Ishikawa (cell line): ENCODE measurements around the gene PDE10A.

ENCODE experiments used
- CEBPB ChIP-seq: IDR thresholded peaks from 2 replicates; pipeline ENCODE4 v1.6.1; 2012
- CREB1 ChIP-seq: IDR thresholded peaks from 2 replicates; pipeline ENCODE4 v1.6.1; 2012; ENCODE audit warnings: low read depth
- EGR1 ChIP-seq: IDR thresholded peaks from 2 replicates; pipeline ENCODE4 v1.6.1; 2012
- EP300 ChIP-seq: IDR thresholded peaks from 2 replicates; pipeline ENCODE4 v1.6.1; 2012; ENCODE audit warnings: borderline replicate concordance
- FOXM1 ChIP-seq: IDR thresholded peaks from 2 replicates; pipeline ENCODE4 v1.6.1; 2012; ENCODE audit warnings: low read depth, borderline replicate concordance
- MAX ChIP-seq: IDR thresholded peaks from 2 replicates; pipeline ENCODE4 v1.6.1; 2012
- NFIC ChIP-seq: IDR thresholded peaks from 2 replicates; pipeline ENCODE4 v1.6.1; 2012
- RAD21 ChIP-seq: IDR thresholded peaks from 2 replicates; pipeline ENCODE4 v1.6.1; 2012; ENCODE audit warnings: low read depth
- REST ChIP-seq: IDR thresholded peaks from 2 replicates; pipeline ENCODE4 v1.6.1; 2012; ENCODE audit warnings: low read depth, mild to moderate bottlenecking
- TAF1 ChIP-seq: IDR thresholded peaks from 2 replicates; pipeline ENCODE4 v1.6.1; 2012; ENCODE audit warnings: low read depth, mild to moderate bottlenecking
- TCF12 ChIP-seq: IDR thresholded peaks from 2 replicates; pipeline ENCODE4 v1.6.1; 2012; ENCODE audit warnings: low read depth
- TEAD4 ChIP-seq: IDR thresholded peaks from 2 replicates; pipeline ENCODE4 v1.6.1; 2012
- USF1 ChIP-seq: IDR thresholded peaks from 2 replicates; pipeline ENCODE4 v1.6.1; 2012
- YY1 ChIP-seq: IDR thresholded peaks from 2 replicates; pipeline ENCODE4 v1.6.1; 2012; ENCODE audit warnings: low read depth
- ZBTB7A ChIP-seq: IDR thresholded peaks from 2 replicates; pipeline ENCODE4 v1.6.1; 2012; ENCODE audit warnings: low read depth

The PDE10A gene

DNA sequence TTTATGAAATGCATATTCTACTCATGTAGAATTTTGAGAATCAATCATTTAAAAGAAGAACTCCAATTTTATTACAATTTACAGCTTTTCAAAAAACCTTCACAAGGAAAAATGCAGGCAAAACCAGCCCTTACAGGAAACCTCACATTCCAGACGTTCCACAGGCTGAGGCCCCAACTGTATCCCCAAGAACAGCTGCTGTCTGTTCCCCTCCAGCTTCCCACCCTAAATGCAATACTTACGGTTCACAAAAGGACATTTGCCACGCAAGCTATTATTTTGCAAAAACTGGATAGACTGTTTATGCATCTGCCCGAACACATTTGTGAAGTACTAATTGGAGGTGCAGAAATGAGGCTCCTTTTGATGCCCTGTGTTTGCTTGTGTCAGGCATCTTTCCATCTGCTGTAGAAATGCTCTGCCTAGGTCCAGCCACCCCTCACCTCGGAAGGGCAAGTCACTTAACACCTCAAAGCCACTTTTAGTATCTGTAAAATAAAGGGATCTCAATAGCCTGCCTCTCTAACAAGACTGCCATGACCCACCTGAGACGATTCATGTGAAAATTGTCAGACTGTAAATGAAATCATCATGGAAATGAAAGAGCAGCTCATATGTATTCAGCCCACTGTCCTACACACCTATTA is 26.5 kb downstream of the PDE10A start:
- no peak for TF ChIP-seq USF1
- no peak for TF ChIP-seq YY1
- no peak for TF ChIP-seq TCF12
- TF ChIP-seq TAF1 = no peak
- no peak for TF ChIP-seq TEAD4
- TF ChIP-seq FOXM1 = no peak
- TF ChIP-seq MAX = no peak
- no peak for TF ChIP-seq NFIC
- TF ChIP-seq RAD21 = no peak
- TF ChIP-seq CREB1 = no peak
- TF ChIP-seq CEBPB = no peak
- no peak for TF ChIP-seq ZBTB7A
- TF ChIP-seq EP300 = no peak
- TF ChIP-seq REST = no peak

DNA sequence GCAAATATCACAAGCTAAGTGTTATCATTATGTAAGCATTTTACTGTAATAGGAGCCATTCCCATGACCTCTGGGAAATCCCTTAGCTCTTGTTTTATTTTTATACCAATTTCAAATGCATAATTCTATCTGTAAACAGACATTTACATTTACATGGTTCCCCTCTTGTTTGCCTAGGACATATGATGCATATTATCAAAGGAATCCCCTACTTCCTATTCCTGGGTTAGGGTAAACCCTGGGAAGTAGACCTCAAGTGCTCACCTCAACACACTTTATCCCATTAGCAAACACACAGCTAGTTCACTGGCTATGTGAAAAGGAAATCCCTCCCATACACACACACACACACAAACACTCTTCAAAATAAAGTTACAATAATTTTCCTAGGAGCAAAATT is 27.1 kb downstream of the PDE10A start:
- TF ChIP-seq CREB1 (no peak), CEBPB (no peak), TEAD4 (no peak), USF1 (no peak), FOXM1 (no peak), YY1 (no peak), ZBTB7A (no peak), MAX (no peak), REST (no peak)

DNA sequence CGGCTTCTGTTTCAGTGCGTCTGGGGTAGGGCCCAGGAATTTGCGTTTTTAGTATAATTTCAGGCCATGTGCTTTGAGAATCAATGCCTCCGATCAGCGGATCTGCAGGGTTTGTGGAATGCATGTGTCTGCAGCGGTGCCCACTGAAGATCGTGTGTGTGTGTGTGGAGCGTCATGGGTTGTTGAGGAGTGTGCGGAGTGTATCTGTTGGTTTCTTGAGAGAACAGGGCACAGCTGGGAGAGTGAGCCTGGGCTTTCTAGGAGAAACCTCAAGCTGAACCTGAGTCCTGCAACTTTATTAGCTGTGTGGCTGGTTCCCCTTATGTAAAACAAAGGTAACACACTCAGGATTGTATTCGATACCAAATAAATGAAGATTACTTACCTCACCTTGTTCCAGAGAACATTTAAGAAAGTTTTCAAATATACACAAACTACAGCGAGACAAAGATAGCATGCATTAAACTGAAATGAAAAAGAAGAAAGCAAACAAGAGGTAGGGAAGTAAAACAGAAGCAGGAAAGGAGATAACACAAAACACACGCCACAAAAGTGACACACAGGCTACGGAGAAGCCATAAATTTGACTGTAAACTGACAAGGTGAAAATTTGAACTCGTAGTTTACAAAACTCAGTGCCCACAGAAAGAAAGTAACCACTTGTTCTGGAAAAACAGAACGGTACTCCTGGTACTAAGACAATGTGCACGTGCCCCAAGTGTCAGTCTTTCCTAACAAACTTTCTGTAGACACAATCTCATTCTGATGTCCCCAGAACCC is 28.8 kb downstream of the PDE10A start:
- no peak for TF ChIP-seq REST

- TF ChIP-seq EP300 = no peak
- TF ChIP-seq EGR1 = no peak
- no peak for TF ChIP-seq TCF12
- no peak for TF ChIP-seq TAF1
- no peak for TF ChIP-seq TEAD4
- TF ChIP-seq USF1 = no peak
- no peak for TF ChIP-seq CREB1
- TF ChIP-seq YY1 = no peak
These were observed 30.8 kb downstream of the PDE10A start for GRCh38 chr6:165632194-165632593.
